HG02840 (cell line): ENCODE measurements around the gene SNAPIN.
A peak's percentile ranks its signal among the peaks of the same experiment; 100 is the strongest.

Experiments used
- ATAC-seq: cut with Tn5 transposase; IDR thresholded peaks from one replicate; pipeline ENCODE4 v1.9.1; 2021; ENCODE audit warnings: mild to moderate bottlenecking, moderate library complexity, moderate number of reproducible peaks; ENCODE audit not compliant: unreplicated experiment, low FRiP score

The SNAPIN gene

DNA sequence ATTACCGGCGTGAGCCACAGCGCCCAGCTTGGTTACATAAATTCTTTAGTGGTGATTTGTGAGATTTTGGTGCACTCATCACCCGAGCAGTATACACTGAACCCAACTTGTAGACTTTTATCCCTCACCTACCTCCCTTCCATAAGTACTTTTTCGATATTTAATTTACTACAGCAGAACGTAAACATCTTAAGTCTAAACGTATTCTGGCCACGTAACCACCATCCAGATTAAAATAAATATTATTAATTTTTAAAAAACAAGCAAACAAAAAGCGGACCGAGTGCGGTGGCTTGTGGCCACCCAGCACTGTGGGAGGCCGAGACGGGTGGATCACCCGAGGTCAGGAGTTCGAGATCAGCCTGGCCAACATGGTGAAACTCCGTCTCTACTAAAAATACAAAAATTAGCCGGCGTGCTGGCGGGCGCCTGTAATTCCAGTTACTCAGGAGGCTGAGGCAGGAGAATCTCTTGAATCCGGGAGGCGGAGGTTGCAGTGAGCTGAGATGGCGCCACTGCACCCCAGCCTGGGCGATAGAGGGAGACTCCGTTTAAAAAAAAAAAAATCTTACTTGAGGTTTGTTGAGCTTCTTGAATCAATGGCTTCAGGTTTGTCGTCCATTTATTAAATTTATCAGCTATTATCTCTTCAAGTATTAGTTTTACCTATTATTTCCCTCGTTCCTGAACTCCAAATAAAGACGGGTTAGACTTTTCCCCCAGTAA, 13.3 kb downstream of the SNAPIN start:
- ATAC-seq = peak; percentile 2

DNA sequence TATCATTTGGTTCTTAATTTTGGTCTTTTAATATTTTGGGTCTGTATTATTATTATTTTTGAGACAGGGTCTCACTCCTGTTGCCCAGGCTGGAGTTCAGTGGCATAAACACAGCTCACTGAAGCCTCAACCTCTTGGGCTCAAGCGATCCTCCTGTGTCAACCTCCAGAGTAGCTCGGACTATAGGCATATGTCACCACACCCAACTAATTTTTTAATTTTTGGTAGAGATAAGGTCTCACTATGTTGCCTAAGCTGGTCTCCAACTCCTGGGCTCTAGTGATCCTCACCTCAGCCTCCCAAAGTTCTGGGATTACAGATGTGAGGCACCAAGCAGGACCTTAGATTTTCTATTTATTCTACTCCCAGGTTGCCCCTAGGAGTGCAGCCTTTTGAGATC, 15.0 kb downstream of the SNAPIN start:
- no peak for ATAC-seq

DNA sequence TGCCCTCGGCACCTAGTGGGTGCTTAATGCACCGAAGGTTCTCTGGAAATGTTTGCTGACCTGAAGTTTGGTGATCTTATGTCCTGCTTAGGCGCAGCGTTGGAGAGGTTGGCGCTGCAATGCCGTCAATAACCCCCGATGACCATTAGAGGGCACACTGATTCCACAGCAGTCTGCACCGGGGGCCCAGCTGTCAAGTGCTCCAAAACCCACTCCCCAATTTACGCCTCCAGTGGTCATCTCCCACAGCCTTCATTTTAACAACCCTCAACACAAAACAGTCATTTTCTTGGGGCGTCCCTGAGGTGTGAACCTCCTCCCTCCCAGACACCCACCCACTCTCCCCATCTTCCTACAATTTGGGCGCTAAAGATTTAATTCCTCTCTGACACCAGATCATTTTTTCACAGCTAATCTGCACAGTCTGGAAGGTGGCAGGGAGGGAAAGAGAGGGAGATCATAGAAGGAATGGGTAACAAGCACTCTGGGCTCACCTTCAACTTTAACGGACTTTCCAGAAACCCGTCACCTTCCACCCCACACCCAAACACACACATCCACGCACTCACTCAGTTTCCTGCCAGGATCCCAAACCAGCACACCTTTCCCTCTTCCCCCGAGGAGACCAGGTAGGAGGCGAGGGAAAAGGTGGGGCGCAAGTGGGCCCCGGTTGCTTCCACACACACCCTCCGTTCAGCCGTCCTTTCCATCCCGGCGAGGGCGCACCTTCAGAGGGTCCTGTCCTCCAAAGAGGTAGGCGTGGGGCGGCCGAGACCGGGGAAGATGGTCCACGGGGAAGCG, 19.4 kb downstream of the SNAPIN start:
- no peak for ATAC-seq

DNA sequence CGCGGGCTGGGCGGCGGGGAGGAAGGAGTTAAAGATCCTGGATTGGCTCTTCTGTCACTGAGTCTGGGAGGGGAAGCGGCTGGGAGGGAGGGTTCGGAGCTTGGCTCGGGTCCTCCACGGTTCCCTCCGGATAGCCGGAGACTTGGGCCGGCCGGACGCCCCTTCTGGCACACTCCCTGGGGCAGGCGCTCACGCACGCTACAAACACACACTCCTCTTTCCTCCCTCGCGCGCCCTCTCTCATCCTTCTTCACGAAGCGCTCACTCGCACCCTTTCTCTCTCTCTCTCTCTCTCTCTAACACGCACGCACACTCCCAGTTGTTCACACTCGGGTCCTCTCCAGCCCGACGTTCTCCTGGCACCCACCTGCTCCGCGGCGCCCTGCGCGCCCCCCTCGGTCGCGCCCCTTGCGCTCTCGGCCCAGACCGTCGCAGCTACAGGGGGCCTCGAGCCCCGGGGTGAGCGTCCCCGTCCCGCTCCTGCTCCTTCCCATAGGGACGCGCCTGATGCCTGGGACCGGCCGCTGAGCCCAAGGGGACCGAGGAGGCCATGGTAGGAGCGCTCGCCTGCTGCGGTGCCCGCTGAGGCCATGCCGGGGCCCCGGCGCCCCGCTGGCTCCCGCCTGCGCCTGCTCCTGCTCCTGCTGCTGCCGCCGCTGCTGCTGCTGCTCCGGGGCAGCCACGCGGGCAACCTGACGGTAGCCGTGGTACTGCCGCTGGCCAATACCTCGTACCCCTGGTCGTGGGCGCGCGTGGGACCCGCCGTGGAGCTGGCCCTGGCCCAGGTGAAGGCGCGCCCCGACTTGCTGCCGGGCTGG, 20.2 kb downstream of the SNAPIN start, which contains the start of gene NPR1:
TSS of gene NPR1 (plus strand) at position 170 of the 818 bp plus-strand sequence. CDS start at position 591, 421 bp downstream.
- ATAC-seq = no peak

DNA sequence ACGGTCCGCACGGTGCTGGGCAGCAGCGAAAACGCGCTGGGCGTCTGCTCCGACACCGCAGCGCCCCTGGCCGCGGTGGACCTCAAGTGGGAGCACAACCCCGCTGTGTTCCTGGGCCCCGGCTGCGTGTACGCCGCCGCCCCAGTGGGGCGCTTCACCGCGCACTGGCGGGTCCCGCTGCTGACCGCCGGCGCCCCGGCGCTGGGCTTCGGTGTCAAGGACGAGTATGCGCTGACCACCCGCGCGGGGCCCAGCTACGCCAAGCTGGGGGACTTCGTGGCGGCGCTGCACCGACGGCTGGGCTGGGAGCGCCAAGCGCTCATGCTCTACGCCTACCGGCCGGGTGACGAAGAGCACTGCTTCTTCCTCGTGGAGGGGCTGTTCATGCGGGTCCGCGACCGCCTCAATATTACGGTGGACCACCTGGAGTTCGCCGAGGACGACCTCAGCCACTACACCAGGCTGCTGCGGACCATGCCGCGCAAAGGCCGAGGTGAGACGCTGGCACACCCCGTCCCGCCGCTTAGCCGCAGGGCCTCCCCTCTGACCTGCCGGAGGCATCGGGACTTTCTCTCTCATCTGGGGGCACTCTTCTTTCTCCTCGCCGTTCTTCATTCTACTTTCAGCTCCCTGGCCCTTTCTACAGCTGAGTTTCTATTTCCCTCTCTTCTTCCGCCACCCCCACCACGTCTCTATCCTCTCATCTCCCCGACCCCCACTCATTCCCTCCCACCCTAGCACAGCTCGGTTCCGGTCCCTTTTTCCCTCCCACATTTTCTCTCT, 21.0 kb downstream of the SNAPIN start:
- no peak for ATAC-seq

DNA sequence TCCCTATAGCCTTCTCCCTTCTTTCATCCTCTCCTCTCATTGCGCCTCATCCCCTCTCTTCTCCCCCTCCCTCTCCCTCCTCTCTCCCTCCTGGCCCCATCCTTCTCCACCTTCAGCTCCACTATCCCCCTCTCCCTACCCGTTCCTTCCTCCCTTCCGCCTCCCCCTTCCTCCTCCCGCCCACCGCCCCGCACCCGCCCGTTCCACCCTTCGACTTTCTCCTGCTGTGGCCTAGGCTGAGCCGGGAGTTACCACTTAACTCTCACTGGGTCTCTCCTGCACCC, 21.6 kb downstream of the SNAPIN start:
- no peak for ATAC-seq

DNA sequence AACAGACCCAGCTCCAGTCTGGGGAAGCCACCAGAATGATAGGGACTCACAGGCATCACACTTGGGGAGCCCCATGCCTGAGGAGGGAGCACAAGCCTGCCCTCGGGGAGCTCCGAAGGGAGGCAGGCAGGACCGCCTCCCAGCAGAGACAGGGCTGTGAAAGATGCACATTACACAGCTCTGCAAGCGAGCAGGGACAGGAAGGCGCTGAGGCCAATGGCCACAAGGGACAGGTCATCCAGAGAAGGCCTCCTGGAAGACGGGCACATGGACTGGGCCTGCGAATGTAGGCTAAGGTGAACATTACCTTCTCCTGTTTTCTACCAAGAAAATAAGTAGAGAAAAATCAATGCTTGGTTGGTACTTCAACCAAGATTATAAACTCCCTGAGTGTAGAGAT, 24.2 kb downstream of the SNAPIN start:
- ATAC-seq = no peak

DNA sequence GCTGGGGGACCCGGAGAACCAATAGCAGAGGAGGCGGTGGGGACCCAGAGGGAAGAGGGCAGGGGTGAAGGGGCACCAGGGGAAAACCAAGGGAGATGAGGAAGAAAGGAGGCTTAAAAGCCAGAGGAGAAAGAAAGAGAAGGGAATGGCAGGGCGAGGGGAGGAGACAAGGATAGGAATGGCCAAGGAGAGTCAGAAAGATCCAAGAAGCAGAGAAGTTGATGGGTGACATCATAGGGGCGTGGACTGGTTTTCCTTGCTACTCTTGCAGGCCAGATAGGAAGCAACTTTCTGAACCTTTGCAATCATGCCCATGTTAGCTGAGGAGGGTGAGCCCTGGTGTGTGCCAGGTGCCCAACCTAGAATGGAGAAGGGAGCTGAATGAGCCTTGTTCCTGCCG, 25.4 kb downstream of the SNAPIN start:
- no peak for ATAC-seq

DNA sequence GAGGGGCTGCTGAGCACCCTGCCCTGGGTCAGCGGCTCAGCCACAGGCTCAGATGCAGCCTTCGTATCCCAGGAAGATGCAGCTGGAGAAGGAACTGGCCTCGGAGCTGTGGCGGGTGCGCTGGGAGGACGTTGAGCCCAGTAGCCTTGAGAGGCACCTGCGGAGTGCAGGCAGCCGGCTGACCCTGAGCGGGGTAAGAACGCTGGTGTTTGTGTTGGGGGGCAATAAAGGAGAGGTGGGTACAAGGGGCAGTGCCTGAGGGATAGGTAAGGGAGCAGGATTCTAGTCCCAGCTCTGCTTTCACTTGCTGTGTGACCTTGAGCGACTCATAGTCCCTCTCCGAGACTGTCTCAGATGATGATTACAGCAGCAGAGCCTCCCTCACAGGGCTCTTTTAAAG, 26.4 kb downstream of the SNAPIN start:
- ATAC-seq = no peak

DNA sequence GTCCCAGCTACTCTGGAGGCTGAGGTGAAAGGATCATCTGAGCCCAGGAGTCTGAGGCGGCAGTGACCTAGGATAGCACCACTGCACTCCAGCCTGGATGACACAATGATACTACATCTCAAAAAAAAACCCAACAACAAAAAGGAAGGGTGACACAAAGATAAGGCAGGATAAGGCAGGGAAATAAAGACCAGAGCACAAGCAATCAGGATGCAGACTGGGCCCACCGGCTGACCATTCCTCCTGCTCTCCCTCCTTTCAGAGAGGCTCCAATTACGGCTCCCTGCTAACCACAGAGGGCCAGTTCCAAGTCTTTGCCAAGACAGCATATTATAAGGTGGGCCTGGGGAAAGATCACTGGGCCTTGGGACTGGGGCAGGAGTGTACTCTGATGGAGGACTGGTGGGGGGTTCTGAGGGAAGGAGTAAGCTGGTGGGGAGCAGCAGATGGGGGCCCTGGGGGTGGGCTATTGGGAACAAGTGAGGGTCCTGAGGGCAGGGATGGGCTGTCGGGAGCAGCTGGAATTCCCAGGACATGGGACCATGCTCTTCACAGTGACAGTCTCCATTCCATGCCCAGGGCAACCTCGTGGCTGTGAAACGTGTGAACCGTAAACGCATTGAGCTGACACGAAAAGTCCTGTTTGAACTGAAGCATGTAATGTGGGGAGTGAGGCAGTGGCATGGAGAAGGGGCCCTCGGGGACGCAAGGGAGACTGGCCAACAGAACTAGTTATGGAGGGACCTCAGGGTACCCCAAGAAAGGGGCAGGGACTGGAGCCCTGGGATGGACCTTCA, 27.2 kb downstream of the SNAPIN start:
- no peak for ATAC-seq

DNA sequence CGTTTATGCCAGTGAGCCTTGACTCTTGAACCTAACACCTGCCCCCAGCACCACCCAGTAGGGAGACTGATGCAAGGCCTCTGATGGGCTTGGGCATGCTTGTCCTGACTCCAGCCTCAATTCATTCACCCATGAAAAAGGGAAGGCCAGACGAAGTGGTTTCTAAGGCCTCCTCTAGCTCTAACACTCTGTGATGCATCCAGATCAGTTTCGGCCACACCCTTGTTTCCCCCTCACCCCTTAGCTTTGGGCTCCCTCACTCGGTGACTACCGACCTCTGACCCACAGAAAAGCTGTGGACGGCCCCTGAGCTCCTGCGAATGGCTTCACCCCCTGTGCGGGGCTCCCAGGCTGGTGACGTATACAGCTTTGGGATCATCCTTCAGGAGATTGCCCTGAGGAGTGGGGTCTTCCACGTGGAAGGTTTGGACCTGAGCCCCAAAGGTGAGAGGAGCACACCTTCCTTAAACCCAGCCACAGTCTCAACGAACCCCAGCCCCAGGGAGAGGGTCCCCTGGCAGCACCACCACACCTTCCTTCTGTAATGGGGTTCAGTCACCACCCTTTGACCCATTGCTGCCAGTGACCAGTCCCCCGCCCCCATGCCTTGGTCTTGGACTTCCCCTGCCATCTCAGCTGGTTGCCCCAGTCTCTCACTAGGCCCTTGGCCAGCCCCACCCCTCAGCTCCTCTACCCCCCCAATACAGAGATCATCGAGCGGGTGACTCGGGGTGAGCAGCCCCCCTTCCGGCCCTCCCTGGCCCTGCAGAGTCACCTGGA, 29.0 kb downstream of the SNAPIN start:
- no peak for ATAC-seq

DNA sequence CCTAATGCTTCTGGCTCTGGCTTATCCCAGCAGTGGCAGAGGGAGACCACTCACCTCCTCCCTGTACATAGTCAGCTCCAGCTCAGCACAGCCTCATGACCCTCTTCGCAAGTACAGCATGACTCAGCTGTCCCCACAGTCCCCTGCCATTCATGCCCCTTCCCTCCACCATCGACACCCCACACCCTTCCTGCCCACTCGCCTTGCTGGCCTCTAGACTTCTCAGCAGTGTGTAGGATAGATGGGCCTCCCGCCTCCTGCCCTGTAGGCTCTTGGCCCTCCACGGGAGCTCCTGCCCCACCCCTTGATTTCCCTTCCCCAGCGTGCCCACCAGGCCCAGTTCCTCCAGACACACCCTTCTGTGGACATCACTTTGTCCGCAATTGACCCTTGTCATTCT, 29.8 kb downstream of the SNAPIN start:
- ATAC-seq = no peak

DNA sequence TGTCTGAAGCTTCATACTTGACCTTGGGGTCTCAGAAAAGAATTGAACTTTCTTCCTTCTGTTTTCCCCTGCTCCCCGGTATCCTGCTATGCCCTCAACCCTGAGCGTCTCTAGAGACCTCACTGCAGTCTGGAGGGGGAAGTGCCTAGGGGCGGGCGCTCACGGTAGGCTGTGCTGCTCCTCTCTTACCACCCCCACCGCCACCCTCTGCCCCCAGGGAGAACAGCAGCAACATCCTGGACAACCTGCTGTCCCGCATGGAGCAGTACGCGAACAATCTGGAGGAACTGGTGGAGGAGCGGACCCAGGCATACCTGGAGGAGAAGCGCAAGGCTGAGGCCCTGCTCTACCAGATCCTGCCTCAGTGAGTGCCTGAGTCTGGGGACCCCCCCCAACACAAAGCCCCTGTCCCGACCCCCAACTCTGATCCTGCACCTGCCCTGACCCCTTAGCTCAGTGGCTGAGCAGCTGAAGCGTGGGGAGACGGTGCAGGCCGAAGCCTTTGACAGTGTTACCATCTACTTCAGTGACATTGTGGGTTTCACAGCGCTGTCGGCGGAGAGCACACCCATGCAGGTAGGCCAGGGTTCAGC, 30.3 kb downstream of the SNAPIN start:
- ATAC-seq = no peak

DNA sequence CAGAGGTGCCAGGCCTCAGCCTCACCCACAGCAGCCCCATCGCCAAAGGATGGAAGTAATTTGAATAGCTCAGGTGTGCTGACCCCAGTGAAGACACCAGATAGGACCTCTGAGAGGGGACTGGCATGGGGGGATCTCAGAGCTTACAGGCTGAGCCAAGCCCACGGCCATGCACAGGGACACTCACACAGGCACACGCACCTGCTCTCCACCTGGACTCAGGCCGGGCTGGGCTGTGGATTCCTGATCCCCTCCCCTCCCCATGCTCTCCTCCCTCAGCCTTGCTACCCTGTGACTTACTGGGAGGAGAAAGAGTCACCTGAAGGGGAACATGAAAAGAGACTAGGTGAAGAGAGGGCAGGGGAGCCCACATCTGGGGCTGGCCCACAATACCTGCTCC, 35.0 kb downstream of the SNAPIN start:
- no peak for ATAC-seq

DNA sequence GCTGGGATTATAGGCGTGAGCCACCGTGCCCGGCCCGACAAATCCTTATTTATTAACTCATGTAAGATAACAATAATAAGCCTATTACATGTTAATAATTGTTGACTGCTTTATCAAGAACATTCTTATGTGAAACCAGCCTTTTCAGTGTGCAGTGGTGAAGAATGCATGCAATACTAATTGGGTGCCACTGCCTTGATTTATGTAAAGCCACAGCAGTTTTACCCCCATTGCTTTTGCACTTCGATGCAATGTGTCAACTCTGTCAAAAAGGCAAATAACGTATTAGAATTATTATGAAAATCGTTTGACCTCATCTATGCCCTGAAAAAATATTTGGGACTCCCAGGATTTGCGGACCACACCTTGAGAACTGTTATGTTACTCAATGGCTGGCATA, 38.2 kb downstream of the SNAPIN start:
- no peak for ATAC-seq

DNA sequence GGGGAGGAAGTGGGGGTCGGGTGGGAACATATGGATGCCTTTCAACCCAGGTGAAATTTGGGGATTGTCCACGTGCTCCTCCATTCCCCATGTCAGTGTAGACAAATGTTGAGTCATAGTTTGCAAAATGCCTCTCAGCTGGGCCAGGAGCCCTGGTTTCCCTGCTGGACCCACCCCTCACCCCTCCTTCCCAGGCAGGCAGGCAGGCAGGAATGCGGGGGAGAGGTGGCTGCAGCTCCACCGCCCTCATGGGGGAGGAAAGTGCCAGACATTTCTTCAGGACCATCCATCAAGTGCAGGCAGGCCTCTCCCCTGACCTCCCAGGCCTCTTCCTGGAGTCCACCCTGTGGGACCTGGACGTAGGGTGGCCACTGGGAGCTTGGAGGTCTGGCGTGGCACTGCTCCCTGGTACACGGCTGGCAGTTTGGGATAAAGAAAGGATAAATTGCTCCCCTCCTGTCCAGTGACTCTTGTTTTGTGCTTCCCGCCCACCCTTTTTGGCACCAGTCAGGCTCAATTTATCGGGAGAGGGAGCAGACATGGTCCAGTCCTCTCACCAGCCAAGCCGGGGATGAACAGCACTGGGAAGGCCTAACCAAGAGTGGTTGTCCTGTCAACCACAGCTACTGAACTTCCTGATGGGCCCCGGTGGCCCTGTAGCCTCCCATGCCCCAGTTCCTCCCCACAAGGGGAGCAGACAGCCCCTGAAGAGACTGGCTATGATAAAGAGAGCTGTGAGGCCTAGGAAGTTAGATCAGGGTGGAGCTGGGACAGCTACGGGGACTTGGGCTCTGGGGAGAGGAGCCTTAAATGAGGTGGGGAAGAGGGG, 38.9 kb downstream of the SNAPIN start:
- ATAC-seq = no peak

DNA sequence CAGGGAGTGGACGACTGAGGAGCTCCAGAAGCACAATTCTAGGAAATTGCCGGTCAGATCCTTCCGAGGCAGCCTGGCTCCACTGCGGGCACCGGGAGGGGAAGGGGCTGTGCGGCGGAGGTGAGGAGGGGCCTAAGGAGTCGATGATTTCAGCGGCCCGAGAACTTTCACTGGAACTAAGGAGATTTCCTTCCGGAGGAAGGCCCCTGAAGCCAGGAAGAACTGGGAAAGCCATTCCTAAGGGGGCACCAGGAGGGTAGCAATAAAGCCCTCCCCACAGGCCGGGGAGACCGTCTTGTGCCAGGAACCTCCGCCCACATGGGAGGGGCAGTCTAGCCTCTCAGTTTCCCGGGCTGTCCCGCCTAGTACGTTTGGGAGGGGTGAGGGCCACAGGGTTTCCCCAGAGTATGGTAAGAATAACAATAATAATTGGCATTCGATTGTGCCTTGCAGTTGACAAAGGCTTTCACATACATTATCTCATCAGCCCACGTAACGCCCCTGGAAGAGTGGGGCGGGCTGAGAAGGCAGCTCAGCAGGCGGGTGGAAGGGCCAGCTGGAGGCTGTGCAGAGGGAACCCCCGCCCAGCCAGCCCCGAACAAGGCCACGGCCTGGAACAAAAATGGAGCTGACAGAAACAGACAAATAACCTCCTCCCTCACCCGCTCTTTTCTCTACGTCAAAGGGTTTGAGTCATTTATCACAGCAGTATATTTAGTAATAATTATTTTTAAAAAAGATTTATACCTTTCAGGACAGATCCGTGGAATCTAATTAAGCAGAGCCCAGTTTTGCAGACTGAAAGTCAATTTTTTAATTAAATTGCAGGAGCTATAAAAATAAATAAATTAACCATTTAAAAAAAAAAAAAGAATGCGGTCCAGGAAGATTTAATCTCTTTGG, 39.8 kb downstream of the SNAPIN start:
- no peak for ATAC-seq
